HG03280 (cell line): ENCODE measurements around the gene PHF1.

ENCODE experiments used
- ATAC-seq: cut with Tn5 transposase; IDR thresholded peaks from one replicate; pipeline ENCODE4 v1.9.1; 2021; ENCODE audit warnings: mild to moderate bottlenecking, moderate library complexity; ENCODE audit not compliant: unreplicated experiment

PHF1 gene

GRCh38 chr6:33430991-33431879 is 20.4 kb downstream of the PHF1 start:
- ATAC-seq, result no peak

GRCh38 chr6:33431880-33432541 is 21.2 kb downstream of the PHF1 start:
- ATAC-seq, result no peak

- no peak for ATAC-seq
Observed at GRCh38 chr6:33432546-33432945, 21.7 kb downstream of the PHF1 start.

GRCh38 chr6:33433001-33433543 is 22.3 kb downstream of the PHF1 start:
- ATAC-seq, result no peak

- ATAC-seq, result no peak
Observed at GRCh38 chr6:33433544-33434191, 22.9 kb downstream of the PHF1 start.

GRCh38 chr6:33434961-33435360 is 24.1 kb downstream of the PHF1 start:
- ATAC-seq, result no peak

- ATAC-seq, result no peak
Observed at GRCh38 chr6:33437666-33438065, 26.9 kb downstream of the PHF1 start.

- ATAC-seq, result no peak
Observed at GRCh38 chr6:33438978-33439594, 28.3 kb downstream of the PHF1 start.

- ATAC-seq, result no peak
Observed at GRCh38 chr6:33439956-33440648, 29.3 kb downstream of the PHF1 start.

- no peak for ATAC-seq
Observed at GRCh38 chr6:33440649-33441309, 30.0 kb downstream of the PHF1 start.

- no peak for ATAC-seq
Observed at GRCh38 chr6:33441457-33441856, 30.6 kb downstream of the PHF1 start.

- ATAC-seq, result no peak
Observed at GRCh38 chr6:33442283-33442682, 31.5 kb downstream of the PHF1 start.

GRCh38 chr6:33443025-33443424 is 32.2 kb downstream of the PHF1 start:
- no peak for ATAC-seq

- no peak for ATAC-seq
Observed at GRCh38 chr6:33443619-33444504, 33.0 kb downstream of the PHF1 start.

- no peak for ATAC-seq
Observed at GRCh38 chr6:33445119-33445603, 34.3 kb downstream of the PHF1 start.

GRCh38 chr6:33446356-33446755 is 35.5 kb downstream of the PHF1 start:
- ATAC-seq, result no peak

GRCh38 chr6:33450434-33450833 is 39.6 kb downstream of the PHF1 start:
- no peak for ATAC-seq

- ATAC-seq, result no peak
Observed at GRCh38 chr6:33451606-33452005, 40.8 kb downstream of the PHF1 start.

GRCh38 chr6:33452496-33452895 is 41.7 kb downstream of the PHF1 start:
- no peak for ATAC-seq
